Stimulated activated CD8-positive, alpha-beta memory T cell treated with anti-CD3 and anti-CD28 coated beads, Interleukin-2, amount 100 ng/mL, for 1 hour (primary cell): ENCODE measurements around the gene PDZD7.

Experiments used
- DNase-seq, 2 donors: peaks; one replicate each; pipeline ENCODE4 v3.0.0-alpha.2; 2020; ENCODE audit warnings: low read depth in 2 of 2

Gene PDZD7

GRCh38 chr10:100968062-100968736, 62.7 kb downstream of the PDZD7 start:
- DNase-seq: no peak

- no peak for DNase-seq
These were observed 63.6 kb downstream of the PDZD7 start for GRCh38 chr10:100967332-100967731.

GRCh38 chr10:100966887-100967286, 64.0 kb downstream of the PDZD7 start:
- no peak for DNase-seq

- DNase-seq: no peak
These were observed 65.1 kb downstream of the PDZD7 start for GRCh38 chr10:100965820-100966219.

- DNase-seq: no peak
These were observed 67.1 kb downstream of the PDZD7 start for GRCh38 chr10:100963826-100964225.

- DNase-seq: no peak
These were observed 68.4 kb downstream of the PDZD7 start for GRCh38 chr10:100962351-100963080.

- no peak for DNase-seq
These were observed 70.7 kb downstream of the PDZD7 start for GRCh38 chr10:100960251-100960650.
